Smooth muscle cell of the brain vasculature (primary cell): ENCODE data around the gene PPARA.
A peak's percentile ranks its signal among the peaks of the same experiment; 100 is the strongest.

Experiments used
- DNase-seq: peaks from one replicate; pipeline ENCODE4 v3.0.0-alpha.2; 2012; ENCODE audit warnings: low read depth, low spot score

PPARA gene

GRCh38 chr22:46113910-46114517 is 36.3 kb upstream of the PPARA start:
- DNase-seq, result no peak

- no peak for DNase-seq
These were observed 35.6 kb upstream of the PPARA start for GRCh38 chr22:46114518-46115387.

- DNase-seq, result no peak
These were observed 35.0 kb upstream of the PPARA start for GRCh38 chr22:46115388-46115678.

GRCh38 chr22:46115755-46116490 is 34.4 kb upstream of the PPARA start:
- no peak for DNase-seq

DNA sequence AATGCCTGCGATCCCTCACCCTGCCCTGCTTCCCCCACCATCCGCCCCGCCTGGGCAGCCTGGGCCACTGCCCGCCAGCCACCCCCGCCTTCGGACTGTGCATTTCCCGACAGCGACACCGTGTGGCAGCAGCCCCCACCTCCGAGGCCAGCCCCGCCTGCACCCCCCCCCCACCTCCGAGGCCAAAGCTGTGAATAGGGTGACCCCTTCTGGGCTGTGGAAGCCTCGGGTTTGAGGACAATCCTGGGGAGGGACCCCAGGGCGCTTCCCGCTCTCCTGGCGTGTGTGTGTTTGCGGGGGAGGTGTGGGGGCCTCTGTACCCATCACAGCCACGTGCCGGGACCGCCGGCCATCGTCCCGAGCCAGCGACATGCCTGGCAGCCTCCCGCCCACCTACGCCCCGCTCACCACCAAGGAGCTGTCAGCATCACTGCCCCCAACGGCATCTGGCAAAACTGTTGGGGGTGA is 33.8 kb upstream of the PPARA start:
- DNase-seq, result peak; percentile 64

- no peak for DNase-seq
These were observed 32.8 kb upstream of the PPARA start for GRCh38 chr22:46117206-46118199.

- DNase-seq, result no peak
These were observed 31.1 kb upstream of the PPARA start for GRCh38 chr22:46119093-46119728.

DNA sequence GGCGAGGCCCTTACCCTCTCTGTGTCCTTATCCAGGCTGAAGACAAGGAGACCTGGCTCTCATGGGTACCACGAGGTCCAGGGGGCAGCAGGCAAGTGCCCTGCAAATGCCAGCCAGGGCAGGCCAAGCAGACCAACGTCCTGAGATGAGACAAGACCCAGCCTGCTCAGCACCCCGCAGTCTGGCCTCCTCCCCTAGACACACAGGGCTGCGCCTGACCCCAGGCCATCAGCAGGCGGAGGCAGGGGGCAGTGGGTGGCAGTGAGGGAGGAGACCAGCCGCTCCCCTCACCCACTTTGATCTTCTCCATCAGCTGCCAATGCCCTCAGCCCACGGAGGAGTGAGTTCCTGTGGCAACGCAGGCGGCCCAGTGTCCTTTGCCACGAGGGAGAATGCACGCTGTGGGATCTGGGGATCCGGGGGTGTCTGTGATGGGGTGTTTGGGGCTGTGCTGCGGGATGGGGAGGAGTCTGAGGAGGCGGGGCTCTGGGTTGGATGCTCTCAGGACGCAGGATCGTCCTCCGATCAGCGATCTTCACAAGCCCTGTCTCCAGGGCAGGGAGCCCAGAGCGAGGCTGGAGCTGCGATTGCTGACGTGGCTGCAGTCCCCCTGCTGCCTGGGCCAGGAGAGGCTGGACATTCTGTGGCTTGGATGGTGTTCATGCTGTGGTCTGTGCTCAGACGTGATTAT is 30.5 kb upstream of the PPARA start:
- no peak for DNase-seq

DNA sequence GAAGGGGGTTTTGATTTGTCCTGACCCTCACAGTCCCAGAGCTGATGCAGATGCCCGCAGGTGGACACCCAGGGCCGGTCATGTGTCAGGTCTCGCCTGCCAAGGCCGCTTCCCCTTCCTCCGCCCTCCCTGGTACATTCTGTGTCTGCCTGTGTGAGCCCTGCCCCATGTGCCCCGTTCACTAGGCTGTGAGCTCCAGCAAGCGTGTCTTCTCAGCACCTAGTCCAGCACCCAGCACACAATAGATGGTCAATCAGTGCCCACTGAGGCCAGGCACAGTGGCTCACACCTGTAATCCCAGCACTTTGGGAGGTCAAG is 29.9 kb upstream of the PPARA start:
- no peak for DNase-seq

GRCh38 chr22:46121079-46121478 is 29.2 kb upstream of the PPARA start:
- DNase-seq, result no peak

GRCh38 chr22:46121523-46122287 is 28.6 kb upstream of the PPARA start:
- DNase-seq, result no peak

DNA sequence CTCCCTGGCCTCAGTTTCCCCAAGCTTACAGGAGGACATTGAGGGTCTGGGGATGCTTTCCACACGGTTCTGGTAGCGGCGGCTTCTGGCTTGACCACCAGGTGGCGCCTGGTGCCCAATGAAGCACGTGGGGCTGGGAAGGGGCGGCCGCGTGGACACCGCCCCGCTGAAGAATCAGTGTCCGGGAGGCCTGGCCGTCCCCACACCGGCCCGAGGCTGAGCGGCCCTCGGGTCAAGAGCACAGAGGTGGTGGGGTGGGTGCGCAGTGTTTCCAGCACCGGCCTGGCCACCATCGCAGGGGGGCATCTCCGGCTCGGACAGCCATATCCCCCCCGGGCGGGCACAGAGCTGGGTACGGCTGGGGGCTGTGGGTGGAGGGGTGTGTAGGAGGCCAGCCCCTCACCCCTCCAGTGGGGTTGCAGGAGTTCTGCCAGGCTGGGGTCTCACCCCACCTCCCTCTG is 27.8 kb upstream of the PPARA start:
- DNase-seq, result no peak

DNA sequence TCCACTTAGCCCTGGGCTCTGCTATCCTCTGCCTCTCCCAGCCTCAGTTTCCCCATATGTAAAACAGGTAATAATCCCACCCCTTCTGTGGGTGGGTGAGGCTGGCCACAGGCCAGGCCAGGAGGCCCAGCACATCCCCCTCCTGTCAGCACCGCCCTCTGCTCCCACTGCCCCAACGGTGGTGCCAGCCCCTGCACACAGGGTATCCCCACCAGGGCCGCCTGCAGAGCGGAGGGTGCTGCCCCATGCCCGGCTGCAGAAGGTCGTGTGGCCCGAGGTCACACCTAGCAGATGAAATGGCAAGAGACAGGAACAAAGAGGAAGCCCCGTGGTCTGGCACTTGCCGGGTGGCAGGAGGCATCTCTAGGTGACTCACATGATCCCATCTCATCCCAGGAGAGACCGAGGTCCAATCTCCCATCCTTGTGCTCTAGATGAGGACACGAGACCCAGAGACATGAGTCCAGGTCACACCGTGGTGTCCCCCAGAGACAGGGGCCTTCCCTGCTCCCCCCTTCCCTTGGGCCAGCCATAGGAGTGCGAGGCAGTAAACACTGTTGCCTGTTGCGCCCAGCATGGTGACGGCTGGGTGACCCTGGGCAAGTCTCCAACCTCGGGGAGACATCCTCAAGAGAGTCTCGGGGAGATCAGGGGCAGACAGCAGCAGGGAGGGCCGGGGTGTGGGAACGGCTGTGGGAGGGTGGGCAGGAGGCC is 27.2 kb upstream of the PPARA start:
- DNase-seq, result no peak

- DNase-seq, result no peak
These were observed 26.5 kb upstream of the PPARA start for GRCh38 chr22:46123694-46124382.

- DNase-seq, result no peak
These were observed 25.8 kb upstream of the PPARA start for GRCh38 chr22:46124383-46125144.

DNA sequence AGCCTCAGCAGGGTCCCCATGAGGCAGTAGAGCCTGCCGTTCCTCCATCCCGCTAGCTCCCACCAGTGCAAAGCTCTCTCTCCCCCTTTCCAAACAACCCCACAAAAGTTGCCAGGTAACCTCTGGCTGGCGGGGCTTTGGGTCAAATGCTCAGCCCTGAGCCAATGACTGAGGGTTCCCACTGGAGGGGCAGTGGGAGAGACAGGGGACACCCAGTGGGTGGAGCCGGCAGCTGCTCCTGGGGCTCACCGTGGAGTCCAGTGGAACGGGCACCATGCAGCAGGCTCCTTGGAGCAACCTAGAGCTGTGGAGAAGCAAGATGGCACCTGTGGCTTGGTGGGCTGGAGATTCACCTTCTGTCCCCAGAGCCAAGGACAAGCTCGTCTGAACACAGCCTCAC is 25.0 kb upstream of the PPARA start:
- no peak for DNase-seq
